SW 1271 (cell line): ENCODE data around the gene GMDS.

Source experiments
- DNase-seq, 2 experiments: peaks; one replicate each; lab custom pipeline; 2025; lab: John Stamatoyannopoulos, UW

Gene GMDS

GRCh38 chr6:2178125-2178524 lies 67.3 kb downstream of the GMDS start:
- no peak for DNase-seq

- DNase-seq = no peak
Measured at GRCh38 chr6:2175825-2176224, 69.6 kb downstream of the GMDS start.

GRCh38 chr6:2173203-2173961 lies 72.0 kb downstream of the GMDS start:
- DNase-seq = no peak

GRCh38 chr6:2171728-2172127 lies 73.7 kb downstream of the GMDS start:
- DNase-seq = no peak

- DNase-seq = no peak
Measured at GRCh38 chr6:2168480-2168879, 76.9 kb downstream of the GMDS start.

GRCh38 chr6:2166717-2167116 lies 78.7 kb downstream of the GMDS start:
- no peak for DNase-seq

GRCh38 chr6:2165286-2165685 lies 80.1 kb downstream of the GMDS start:
- no peak for DNase-seq

GRCh38 chr6:2164481-2164880 lies 80.9 kb downstream of the GMDS start:
- no peak for DNase-seq

GRCh38 chr6:2162079-2162445 lies 83.3 kb downstream of the GMDS start:
- no peak for DNase-seq

- peak; percentile 18 to 22 for DNase-seq
Measured at GRCh38 chr6:2158596-2159271, 86.7 kb downstream of the GMDS start.

GRCh38 chr6:2157441-2158127 lies 87.8 kb downstream of the GMDS start:
- no peak for DNase-seq

- no peak for DNase-seq
Measured at GRCh38 chr6:2155206-2155605, 90.2 kb downstream of the GMDS start.

GRCh38 chr6:2149361-2150006 lies 95.9 kb downstream of the GMDS start:
- DNase-seq = no peak

GRCh38 chr6:2148748-2149147 lies 96.7 kb downstream of the GMDS start:
- no peak for DNase-seq

- no peak for DNase-seq
Measured at GRCh38 chr6:2147766-2148448, 97.5 kb downstream of the GMDS start.

GRCh38 chr6:2147261-2147660 lies 98.1 kb downstream of the GMDS start:
- no peak for DNase-seq

GRCh38 chr6:2144210-2144609 lies 101.2 kb downstream of the GMDS start:
- DNase-seq = no peak

GRCh38 chr6:2141644-2142290 lies 103.6 kb downstream of the GMDS start:
- DNase-seq = no peak

GRCh38 chr6:2140438-2141128 lies 104.8 kb downstream of the GMDS start:
- no peak for DNase-seq

GRCh38 chr6:2135401-2135800 lies 110.0 kb downstream of the GMDS start:
- DNase-seq = no peak

GRCh38 chr6:2134554-2134953 lies 110.9 kb downstream of the GMDS start:
- no peak for DNase-seq
